Ishikawa (cell line): ENCODE results near the gene METTL15.

Source experiments
- CREB1 ChIP-seq: IDR thresholded peaks from 2 replicates; pipeline ENCODE4 v1.6.1; 2012; ENCODE audit warnings: low read depth
- EP300 ChIP-seq: IDR thresholded peaks from 2 replicates; pipeline ENCODE4 v1.6.1; 2012; ENCODE audit warnings: borderline replicate concordance

GRCh38 chr11:28346209-28346608 lies 238.0 kb downstream of the METTL15 start:
- TF ChIP-seq EP300 (no peak), CREB1 (no peak)
